ENCODE results near the gene SCNN1B.

The SCNN1B gene

DNA sequence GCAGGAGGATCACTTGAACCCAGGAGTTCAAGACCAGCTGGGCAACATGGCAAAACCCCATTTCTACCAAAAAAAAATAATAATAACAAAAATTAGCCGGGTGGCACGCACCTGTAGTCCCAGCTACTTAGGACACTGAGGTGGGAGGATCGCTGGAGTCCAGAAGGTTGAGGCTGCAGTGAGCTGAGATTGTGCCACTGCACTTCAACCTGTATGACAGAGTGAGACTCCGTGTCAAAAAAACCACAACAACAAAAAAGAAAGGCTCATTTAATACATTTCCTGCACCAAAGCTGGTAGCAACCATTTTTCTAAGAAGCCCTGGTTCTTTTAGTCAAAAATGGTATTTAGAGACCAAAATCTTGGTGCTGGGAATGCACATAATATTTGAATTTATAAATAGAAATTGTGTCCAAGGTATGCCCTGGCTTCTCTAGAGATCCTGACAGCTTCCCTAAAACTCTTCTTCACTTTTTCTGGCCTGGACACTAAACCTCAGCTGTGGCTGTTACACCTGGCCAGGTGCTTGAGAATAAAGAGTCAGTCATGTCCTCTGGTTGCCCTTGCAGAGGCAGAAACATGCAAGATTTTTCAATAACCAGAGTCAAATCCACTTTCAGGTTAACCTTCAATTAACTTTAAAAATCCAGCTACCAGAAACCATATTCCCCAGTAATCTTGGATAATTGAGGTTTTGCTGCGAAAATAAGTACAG is 35.9 kb downstream of the SCNN1B start:
- H3K4me3 ChIP-seq (ENCODE audit: low read length) = no peak overlapping the region
- no peak for DNase-seq (ENCODE audit: low read depth)
- TF ChIP-seq, protein P1, sequence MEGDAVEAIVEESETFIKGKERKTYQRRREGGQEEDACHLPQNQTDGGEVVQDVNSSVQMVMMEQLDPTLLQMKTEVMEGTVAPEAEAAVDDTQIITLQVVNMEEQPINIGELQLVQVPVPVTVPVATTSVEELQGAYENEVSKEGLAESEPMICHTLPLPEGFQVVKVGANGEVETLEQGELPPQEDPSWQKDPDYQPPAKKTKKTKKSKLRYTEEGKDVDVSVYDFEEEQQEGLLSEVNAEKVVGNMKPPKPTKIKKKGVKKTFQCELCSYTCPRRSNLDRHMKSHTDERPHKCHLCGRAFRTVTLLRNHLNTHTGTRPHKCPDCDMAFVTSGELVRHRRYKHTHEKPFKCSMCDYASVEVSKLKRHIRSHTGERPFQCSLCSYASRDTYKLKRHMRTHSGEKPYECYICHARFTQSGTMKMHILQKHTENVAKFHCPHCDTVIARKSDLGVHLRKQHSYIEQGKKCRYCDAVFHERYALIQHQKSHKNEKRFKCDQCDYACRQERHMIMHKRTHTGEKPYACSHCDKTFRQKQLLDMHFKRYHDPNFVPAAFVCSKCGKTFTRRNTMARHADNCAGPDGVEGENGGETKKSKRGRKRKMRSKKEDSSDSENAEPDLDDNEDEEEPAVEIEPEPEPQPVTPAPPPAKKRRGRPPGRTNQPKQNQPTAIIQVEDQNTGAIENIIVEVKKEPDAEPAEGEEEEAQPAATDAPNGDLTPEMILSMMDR (IDR thresholded peaks at IDR 0.05; ENCODE audit: insufficient read depth, low read depth, low read length, missing control alignments) = no peak

DNA sequence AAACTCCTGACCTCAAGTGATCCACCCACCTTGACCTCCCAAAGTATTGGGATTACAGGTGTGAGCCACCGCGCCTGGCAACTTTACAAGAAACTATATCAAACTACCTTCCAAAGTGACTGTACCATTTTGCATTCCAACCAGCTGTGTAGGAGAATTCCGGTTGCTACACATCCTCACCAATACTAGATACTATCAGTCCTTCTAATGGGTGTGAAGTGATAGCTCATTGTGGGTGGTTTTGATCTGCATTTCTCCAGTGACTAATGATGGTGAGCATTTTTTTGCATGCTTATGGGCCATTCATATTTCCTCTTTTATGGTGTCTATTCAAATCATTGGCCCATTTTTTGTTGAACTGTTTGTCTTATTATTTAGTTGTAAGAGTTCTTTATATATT is 37.7 kb downstream of the SCNN1B start:
- TF ChIP-seq, protein P1 (IDR thresholded peaks at IDR 0.05; ENCODE audit: insufficient read depth, low read depth, low read length, missing control alignments) = no peak
- peak; percentile 24 for DNase-seq (ENCODE audit: low read depth)
- no peak overlapping the region for H3K4me3 ChIP-seq (ENCODE audit: low read length)

DNA sequence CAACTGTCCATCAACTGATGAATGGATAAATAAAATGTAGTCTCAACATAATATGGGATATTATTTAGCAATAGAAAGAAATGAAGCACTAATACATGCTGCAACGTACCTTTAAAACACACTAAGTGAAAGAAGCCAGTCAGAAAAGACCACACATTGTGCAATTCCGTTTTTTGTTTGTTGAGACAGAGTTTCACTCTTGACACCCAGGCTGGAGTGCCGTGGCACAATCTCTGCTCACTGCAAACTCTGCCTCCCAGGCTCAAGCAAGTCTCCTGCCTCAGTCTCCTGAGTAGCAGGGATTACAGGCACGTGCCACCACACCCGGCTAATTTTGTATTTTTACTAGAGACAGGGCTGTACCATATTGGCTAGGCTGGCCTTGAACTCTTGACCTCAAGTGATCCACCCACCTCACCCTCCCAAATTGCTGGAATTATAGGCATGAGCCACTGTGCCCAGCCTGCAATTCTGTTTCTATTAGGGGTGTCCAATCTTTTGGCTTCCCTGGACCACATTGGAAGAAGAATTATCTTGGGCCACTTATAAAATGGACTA is 40.1 kb downstream of the SCNN1B start:
- TF ChIP-seq, protein P1 (IDR thresholded peaks at IDR 0.05; ENCODE audit: insufficient read depth, low read depth, low read length, missing control alignments) = no peak
- no peak for DNase-seq (ENCODE audit: low read depth)
- H3K4me3 ChIP-seq (ENCODE audit: low read length) = no peak overlapping the region

DNA sequence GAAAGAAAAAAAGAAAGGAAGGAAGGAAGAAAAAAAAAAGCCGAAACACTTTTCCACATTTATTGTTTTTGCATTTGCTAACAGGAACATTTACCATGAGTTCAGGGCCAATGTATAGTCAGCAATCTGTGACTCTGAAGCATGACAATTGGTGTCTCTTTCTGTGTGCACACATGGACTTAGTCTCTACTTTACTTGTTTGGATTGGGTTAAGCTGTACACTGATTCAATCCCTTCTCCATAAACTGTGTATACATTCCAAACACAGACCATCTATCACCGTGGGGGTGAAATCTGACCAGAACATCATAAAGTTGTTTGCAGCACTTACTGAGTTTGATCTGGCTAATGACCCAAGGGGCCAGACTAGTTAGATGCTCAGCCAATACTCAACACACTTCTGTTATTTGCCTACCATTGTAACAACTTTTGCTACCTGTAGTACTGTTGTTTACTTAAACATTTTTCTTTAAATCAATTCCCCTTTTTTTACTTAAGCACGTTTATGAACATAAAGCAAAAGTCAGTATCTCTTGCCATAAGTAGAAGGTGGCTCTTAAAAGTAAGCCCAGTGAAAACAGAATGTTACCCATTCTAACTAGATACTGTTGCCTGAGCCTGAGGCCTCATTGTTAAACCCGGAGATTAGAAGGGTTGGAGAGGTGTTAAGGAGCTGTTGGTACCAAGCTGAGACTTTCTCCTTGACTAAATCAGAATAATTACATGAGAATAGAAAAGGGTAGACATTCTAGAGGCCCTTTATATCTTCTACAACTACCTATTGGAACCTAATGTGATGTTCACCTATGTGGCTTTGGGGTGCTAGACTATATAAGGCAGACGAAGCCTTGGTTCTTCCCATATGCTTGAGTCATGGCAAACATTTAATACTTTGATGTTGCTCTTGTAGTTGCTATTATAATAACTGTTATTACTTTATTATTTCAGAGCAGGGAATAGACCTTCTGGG is 41.8 kb downstream of the SCNN1B start:
- no peak overlapping the region for H3K4me3 ChIP-seq (ENCODE audit: low read length)

DNA sequence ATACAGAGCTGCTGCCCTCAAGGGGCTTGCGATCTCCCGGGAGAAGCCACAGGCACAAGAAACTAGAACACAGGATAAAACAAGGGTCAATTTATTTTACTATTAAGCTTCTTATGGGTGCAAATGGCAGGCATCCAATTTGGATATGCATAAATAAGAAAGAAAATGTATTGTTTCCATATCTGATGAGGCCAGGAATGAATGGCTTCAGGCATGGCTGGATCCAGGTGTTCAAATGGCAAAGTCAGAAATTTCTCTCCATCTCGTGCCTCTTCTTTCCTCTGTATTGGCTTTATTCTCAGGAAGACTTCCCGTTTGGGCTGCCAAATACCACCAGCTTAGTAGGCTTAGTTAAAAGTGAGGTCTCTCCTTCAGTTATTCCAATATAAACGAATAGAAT is 43.1 kb downstream of the SCNN1B start:
- DNase-seq (ENCODE audit: low read depth) = no peak
- TF ChIP-seq, protein P1 (IDR thresholded peaks at IDR 0.05; ENCODE audit: insufficient read depth, low read depth, low read length, missing control alignments) = no peak
- H3K4me3 ChIP-seq (ENCODE audit: low read length) = no peak overlapping the region

More for the DNA sequence above, 41.8 kb downstream of the SCNN1B start:
- TF ChIP-seq, protein P1 (IDR thresholded peaks at IDR 0.05; ENCODE audit: insufficient read depth, low read depth, low read length, missing control alignments) = no peak
- DNase-seq (ENCODE audit: low read depth) = no peak

DNA sequence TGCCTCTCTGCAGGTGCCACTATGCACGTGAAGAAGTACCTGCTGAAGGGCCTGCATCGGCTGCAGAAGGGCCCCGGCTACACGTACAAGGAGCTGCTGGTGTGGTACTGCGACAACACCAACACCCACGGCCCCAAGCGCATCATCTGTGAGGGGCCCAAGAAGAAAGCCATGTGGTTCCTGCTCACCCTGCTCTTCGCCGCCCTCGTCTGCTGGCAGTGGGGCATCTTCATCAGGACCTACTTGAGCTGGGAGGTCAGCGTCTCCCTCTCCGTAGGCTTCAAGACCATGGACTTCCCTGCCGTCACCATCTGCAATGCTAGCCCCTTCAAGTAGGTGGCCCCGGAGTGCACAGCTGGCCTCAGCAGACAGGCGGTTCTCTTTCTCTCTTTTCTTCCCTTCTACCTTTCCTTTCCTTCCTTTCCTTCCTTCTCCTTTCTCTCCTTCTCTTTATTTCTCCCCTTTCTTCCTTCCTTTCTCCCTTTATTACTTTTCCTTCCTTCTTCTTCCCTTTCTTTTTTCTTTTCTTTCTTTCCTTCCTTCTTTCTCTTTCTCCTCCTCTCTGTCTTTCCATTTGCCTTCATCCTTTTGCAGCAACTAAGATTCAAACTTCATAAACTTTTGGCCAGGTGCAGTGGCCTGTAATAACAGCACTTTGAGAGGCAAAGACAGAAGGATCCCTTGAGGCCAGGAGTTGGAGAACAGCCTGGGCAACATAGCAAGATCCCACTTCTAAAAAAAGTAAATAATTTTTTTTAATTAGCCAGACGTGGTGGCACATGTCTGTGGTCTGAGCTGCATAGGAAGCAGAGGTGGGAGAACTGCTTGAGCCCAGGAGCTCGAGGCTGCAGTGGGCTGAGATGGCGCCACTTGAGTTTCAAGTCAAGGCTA is 46.7 kb downstream of the SCNN1B start:
- DNase-seq (ENCODE audit: low read depth) = no peak
- TF ChIP-seq, protein P1 (IDR thresholded peaks at IDR 0.05; ENCODE audit: insufficient read depth, low read depth, low read length, missing control alignments) = no peak

More for the DNA sequence above, 46.7 kb downstream of the SCNN1B start:
- no peak overlapping the region for H3K4me3 ChIP-seq (ENCODE audit: low read length)

Data from epithelial cell of esophagus (primary cell).